ENCODE results near the gene USP3. TPM values are rescaled to one million over a fixed set of nuclear protein-coding genes. Genes with fewer than 3 reads are reported as not detected.

The USP3 gene
- total and polyA plus RNA-seq, 11 donors: 7.1 to 30.8 (median 18.4) TPM

DNA sequence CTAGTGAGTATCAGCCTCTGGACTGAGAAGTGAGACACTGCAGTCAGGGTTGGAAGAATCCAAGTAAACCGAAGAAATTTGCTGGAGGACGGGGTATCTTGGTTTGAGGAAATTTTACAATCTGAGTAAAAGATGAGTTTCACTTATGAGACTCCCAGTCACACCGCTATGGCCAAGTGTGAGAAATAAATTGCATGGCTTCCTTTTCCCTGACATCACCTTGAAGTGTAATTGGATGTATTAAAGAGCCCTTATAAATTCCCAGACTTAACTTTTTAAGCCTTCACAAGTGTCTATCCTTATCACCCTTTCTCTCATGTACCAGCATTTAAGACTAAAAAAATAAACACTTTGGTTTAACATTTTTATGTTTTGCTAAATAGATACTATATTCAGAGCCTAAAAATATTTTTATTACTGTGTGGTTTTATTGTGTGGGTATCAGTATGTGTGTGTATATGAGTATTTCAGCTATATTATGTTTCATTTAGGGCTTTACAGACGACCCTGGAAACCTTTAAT is 23.8 kb downstream of the USP3 start:
- DNase-seq: no peak
- H3K27ac ChIP-seq: no peak overlapping the region
- TF ChIP-seq, protein P1, sequence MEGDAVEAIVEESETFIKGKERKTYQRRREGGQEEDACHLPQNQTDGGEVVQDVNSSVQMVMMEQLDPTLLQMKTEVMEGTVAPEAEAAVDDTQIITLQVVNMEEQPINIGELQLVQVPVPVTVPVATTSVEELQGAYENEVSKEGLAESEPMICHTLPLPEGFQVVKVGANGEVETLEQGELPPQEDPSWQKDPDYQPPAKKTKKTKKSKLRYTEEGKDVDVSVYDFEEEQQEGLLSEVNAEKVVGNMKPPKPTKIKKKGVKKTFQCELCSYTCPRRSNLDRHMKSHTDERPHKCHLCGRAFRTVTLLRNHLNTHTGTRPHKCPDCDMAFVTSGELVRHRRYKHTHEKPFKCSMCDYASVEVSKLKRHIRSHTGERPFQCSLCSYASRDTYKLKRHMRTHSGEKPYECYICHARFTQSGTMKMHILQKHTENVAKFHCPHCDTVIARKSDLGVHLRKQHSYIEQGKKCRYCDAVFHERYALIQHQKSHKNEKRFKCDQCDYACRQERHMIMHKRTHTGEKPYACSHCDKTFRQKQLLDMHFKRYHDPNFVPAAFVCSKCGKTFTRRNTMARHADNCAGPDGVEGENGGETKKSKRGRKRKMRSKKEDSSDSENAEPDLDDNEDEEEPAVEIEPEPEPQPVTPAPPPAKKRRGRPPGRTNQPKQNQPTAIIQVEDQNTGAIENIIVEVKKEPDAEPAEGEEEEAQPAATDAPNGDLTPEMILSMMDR (IDR thresholded peaks at IDR 0.05): no peak
- no peak for TF ChIP-seq POLR2A (IDR thresholded peaks at IDR 0.05)
- no peak overlapping the region for H3K4me3 ChIP-seq
- H3K9me3 ChIP-seq: no peaks in the 10 kb centered on the region
- no peak for ATAC-seq
- H3K36me3 ChIP-seq: no peaks in the 10 kb centered on the region
- 73 to 84% (median 79%) methylated on average over 4 of the region's 4 CpGs for WGBS, 4 donors
- no peaks in the 10 kb centered on the region for H3K27me3 ChIP-seq
- intact Hi-C loops (cut with DNase I): no loop called here
- H3K4me1 ChIP-seq: peaks cover 0 to 71% (median 13%) of the 10 kb centered on the region in 12 donors

DNA sequence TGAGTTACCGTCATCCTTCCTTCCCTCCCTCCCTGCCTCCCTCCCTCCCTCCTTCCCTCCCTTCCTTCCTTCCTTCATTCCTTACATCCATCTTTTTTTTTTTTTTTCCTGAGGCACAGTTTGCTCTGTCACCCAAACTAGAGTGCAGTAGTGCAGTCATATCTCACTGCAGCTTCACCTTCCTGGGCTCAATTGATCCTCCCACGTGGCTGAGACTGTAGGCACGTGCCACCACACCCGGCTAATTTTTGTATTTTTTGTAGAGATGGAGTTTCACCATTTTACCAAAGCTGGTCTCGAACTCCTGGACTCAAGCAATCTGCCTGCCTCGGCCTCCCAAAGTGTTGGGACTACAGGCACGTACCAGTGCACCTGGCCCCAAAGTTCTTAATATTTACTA is 25.8 kb downstream of the USP3 start:
- no peak for TF ChIP-seq POLR2A (IDR thresholded peaks at IDR 0.05)
- TF ChIP-seq, protein P1 (IDR thresholded peaks at IDR 0.05): no peak
- ATAC-seq (no peak), DNase-seq (no peak)
- Histone ChIP-seq H3K4me1 (peaks cover 0 to 62% (median 2%) of the 10 kb centered on the region in 12 donors), H3K27me3 (no peaks in the 10 kb centered on the region), H3K27ac (no peak overlapping the region), H3K36me3 (no peaks in the 10 kb centered on the region), H3K9me3 (no peaks in the 10 kb centered on the region), H3K4me3 (no peak overlapping the region)
- 92 to 94% (median 93%) methylated on average over 7 of the region's 7 CpGs for WGBS, 4 donors
- intact Hi-C loops (cut with DNase I): no loop called here

DNA sequence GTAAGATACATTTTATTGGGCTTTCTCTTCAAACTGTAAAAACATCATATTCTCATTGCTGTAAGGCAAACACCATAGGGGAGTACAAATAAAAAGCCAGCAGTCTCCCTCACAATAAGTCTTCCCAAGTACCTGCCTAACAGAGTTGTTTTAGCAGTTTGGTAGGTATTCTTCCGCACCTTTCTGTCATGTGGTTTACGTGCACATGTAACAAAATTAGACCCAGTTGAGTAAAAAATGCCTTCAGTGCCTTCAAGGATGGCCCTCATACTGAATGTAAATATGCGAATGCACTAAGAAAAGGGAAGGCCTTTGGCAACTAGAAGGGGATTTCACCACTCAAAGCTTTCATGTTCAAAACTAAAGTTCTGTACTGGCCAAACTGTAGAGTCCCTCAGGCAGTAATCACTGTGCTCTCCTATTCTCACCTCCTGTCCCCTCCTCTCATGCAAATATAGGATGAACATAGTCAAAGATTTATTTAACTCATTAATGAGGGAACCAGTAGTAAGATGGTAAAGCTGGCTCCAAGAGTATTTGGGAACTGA is 26.4 kb downstream of the USP3 start:
- no peaks in the 10 kb centered on the region for H3K36me3 ChIP-seq
- peaks cover 0 to 60% (median 2%) of the 10 kb centered on the region in 12 donors for H3K4me1 ChIP-seq
- H3K27me3 ChIP-seq: no peaks in the 10 kb centered on the region
- no peaks in the 10 kb centered on the region for H3K9me3 ChIP-seq
- intact Hi-C loops (cut with DNase I): no loop called here
- 97 to 99% (median 98%) methylated on average over 3 of the region's 3 CpGs for WGBS, 4 donors
- H3K27ac ChIP-seq: no peak overlapping the region
- no peak for DNase-seq
- H3K4me3 ChIP-seq: no peak overlapping the region
- ATAC-seq: no peak
- TF ChIP-seq, protein P1 (IDR thresholded peaks at IDR 0.05): no peak
- TF ChIP-seq POLR2A (IDR thresholded peaks at IDR 0.05): no peak

DNA sequence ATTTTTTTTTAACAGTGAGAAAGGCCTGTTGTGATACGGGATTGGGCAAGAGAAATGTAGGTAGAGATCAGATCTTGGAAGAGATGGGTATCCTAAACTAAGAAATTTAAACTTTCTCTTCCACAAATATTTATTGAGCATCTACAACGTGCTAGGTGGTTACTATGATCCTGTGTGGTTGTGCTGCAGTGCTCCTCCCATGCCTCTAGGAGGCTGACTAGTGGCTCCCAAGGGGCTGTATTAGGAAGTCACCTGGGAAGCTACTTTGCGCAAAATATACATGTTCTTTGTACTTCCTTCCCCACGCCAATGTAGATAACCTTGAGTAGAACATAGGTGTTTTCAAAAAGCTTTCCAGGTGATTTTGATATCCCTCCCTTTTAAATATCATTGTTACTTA is 27.2 kb downstream of the USP3 start:
- H3K9me3 ChIP-seq: no peaks in the 10 kb centered on the region
- DNase-seq (no peak), ATAC-seq (no peak)
- H3K36me3 ChIP-seq: no peaks in the 10 kb centered on the region
- no peaks in the 10 kb centered on the region for H3K27me3 ChIP-seq
- WGBS, 4 donors: 92 to 94% (median 93%) methylated on average over 4 of the region's 4 CpGs
- intact Hi-C loops (cut with DNase I): no loop called here
- peaks cover 0 to 53% (median 1%) of the 10 kb centered on the region in 12 donors for H3K4me1 ChIP-seq
- no peak overlapping the region for H3K4me3 ChIP-seq
- H3K27ac ChIP-seq: no peak overlapping the region
- TF ChIP-seq POLR2A (IDR thresholded peaks at IDR 0.05): no peak
- TF ChIP-seq, protein P1 (IDR thresholded peaks at IDR 0.05): peak in 1 of 12 donors; percentile 12

Data from heart left ventricle (tissue), 16 donors.